Osteoblast (primary cell): ENCODE results near the gene UNKL. TPM values are rescaled to one million over a fixed set of nuclear protein-coding genes. Genes with fewer than 3 reads are reported as not detected.

Source experiments
- DNase-seq: peaks from one replicate; pipeline ENCODE4 v3.0.0; 2011; ENCODE audit warnings: low spot score, mixed read lengths; ENCODE audit not compliant: insufficient read length; ENCODE audit errors: missing footprints
- H2AFZ ChIP-seq: 2 replicates; pipeline ENCODE4 v1.6.0; 2011; ENCODE audit warnings: mild to moderate bottlenecking, low read length
- H3K27ac ChIP-seq: 2 replicates; pipeline ENCODE4 v1.5.1; 2011; ENCODE audit warnings: mild to moderate bottlenecking, low read depth, low read length, moderate library complexity
- H3K27me3 ChIP-seq: 2 replicates; pipeline ENCODE4 v1.6.0; 2012; ENCODE audit warnings: mild to moderate bottlenecking, control low read depth, inconsistent platforms, low read length, moderate library complexity; ENCODE audit not compliant: insufficient read depth
- H3K36me3 ChIP-seq: 2 replicates; pipeline ENCODE4 v1.5.1; 2011; ENCODE audit warnings: mild to moderate bottlenecking, low read length, control low read depth, moderate library complexity; ENCODE audit not compliant: insufficient read depth
- H3K4me1 ChIP-seq: 2 replicates; pipeline ENCODE4 v1.5.1; 2011; ENCODE audit warnings: mild to moderate bottlenecking, low read length, control low read depth, moderate library complexity; ENCODE audit not compliant: insufficient read depth
- H3K4me2 ChIP-seq: 2 replicates; pipeline ENCODE4 v1.6.0; 2011; ENCODE audit warnings: mild to moderate bottlenecking, low read length; ENCODE audit not compliant: insufficient read depth
- H3K4me3 ChIP-seq: fragments of 200-600 bp; sonication (generic); 3 replicates; pipeline ENCODE4 v1.5.1; 2012; ENCODE audit warnings: mild to moderate bottlenecking, low read length, inconsistent platforms; ENCODE audit not compliant: insufficient read depth
- H3K79me2 ChIP-seq: 2 replicates; pipeline ENCODE4 v1.6.0; 2012; ENCODE audit warnings: mild to moderate bottlenecking, low read length, control low read depth, inconsistent platforms; ENCODE audit not compliant: insufficient read depth
- H3K9me3 ChIP-seq: 2 replicates; pipeline ENCODE4 v1.5.1; 2011; ENCODE audit warnings: low read depth, low read length, control low read depth
- H4K20me1 ChIP-seq: 2 replicates; pipeline ENCODE4 v1.6.0; 2012; ENCODE audit warnings: mild to moderate bottlenecking, low read length, control low read depth; ENCODE audit not compliant: insufficient read depth
- CTCF ChIP-seq: IDR thresholded peaks from 2 replicates; pipeline ENCODE4 v1.5.1; 2011; ENCODE audit warnings: mild to moderate bottlenecking, low read depth, low read length, moderate library complexity; ENCODE audit errors: extremely low read depth
- total RNA-seq: library from RNA; depleted of rRNA; stranded (reverse); fragments of >200 nt; gene quantifications from 2 replicates; pipeline ENCODE4 v1.2.3, GENCODE V29; 2012

UNKL gene
- total RNA-seq, 1 donor = 10.1 TPM

GRCh38 chr16:1439058-1439698 lies 24.7 kb upstream of the UNKL start:
- H2AFZ ChIP-seq = no peak overlapping the region
- H3K4me3 ChIP-seq = no peak overlapping the region
- DNase-seq = no peak
- H3K79me2 ChIP-seq = no peaks in the 10 kb centered on the region
- no peaks in the 10 kb centered on the region for H3K4me1 ChIP-seq
- no peaks in the 10 kb centered on the region for H3K27me3 ChIP-seq
- no peaks in the 10 kb centered on the region for H3K36me3 ChIP-seq
- no peak overlapping the region for H3K4me2 ChIP-seq
- H3K9me3 ChIP-seq = no peaks in the 10 kb centered on the region
- H3K27ac ChIP-seq = no peak overlapping the region
- no peak for TF ChIP-seq CTCF
- H4K20me1 ChIP-seq = no peaks in the 10 kb centered on the region

GRCh38 chr16:1438229-1439057 lies 23.9 kb upstream of the UNKL start:
- Histone ChIP-seq H3K4me2 (no peak overlapping the region), H3K4me1 (no peaks in the 10 kb centered on the region), H4K20me1 (no peaks in the 10 kb centered on the region), H3K79me2 (no peaks in the 10 kb centered on the region), H3K36me3 (no peaks in the 10 kb centered on the region), H3K27ac (no peak overlapping the region), H3K9me3 (no peaks in the 10 kb centered on the region), H3K4me3 (no peak overlapping the region), H2AFZ (no peak overlapping the region), H3K27me3 (no peaks in the 10 kb centered on the region)
- no peak for TF ChIP-seq CTCF
- DNase-seq = no peak

GRCh38 chr16:1437606-1438005 lies 23.1 kb upstream of the UNKL start:
- no peaks in the 10 kb centered on the region for H3K9me3 ChIP-seq
- no peak overlapping the region for H2AFZ ChIP-seq
- no peak for TF ChIP-seq CTCF
- no peak for DNase-seq
- no peaks in the 10 kb centered on the region for H3K79me2 ChIP-seq
- no peak overlapping the region for H3K27ac ChIP-seq
- H3K4me1 ChIP-seq = no peaks in the 10 kb centered on the region
- no peak overlapping the region for H3K4me3 ChIP-seq
- no peaks in the 10 kb centered on the region for H3K36me3 ChIP-seq
- H3K27me3 ChIP-seq = no peaks in the 10 kb centered on the region
- H4K20me1 ChIP-seq = no peaks in the 10 kb centered on the region
- H3K4me2 ChIP-seq = no peak overlapping the region

- no peak overlapping the region for H3K27ac ChIP-seq
- no peaks in the 10 kb centered on the region for H3K4me1 ChIP-seq
- no peak overlapping the region for H3K4me3 ChIP-seq
- TF ChIP-seq CTCF = no peak
- no peaks in the 10 kb centered on the region for H3K79me2 ChIP-seq
- no peaks in the 10 kb centered on the region for H4K20me1 ChIP-seq
- H3K27me3 ChIP-seq = no peaks in the 10 kb centered on the region
- DNase-seq = no peak
- H3K36me3 ChIP-seq = no peaks in the 10 kb centered on the region
- no peak overlapping the region for H3K4me2 ChIP-seq
- H3K9me3 ChIP-seq = no peaks in the 10 kb centered on the region
- H2AFZ ChIP-seq = no peak overlapping the region
These were observed 22.3 kb upstream of the UNKL start for GRCh38 chr16:1436731-1437355.
